Ishikawa (cell line): ENCODE measurements around the gene TOP2A.

ENCODE experiments used
- CEBPB ChIP-seq: IDR thresholded peaks from 2 replicates; pipeline ENCODE4 v1.6.1; 2012
- CREB1 ChIP-seq: IDR thresholded peaks from 2 replicates; pipeline ENCODE4 v1.6.1; 2012; ENCODE audit warnings: low read depth
- EGR1 ChIP-seq: IDR thresholded peaks from 2 replicates; pipeline ENCODE4 v1.6.1; 2012
- EP300 ChIP-seq: IDR thresholded peaks from 2 replicates; pipeline ENCODE4 v1.6.1; 2012; ENCODE audit warnings: borderline replicate concordance
- FOXM1 ChIP-seq: IDR thresholded peaks from 2 replicates; pipeline ENCODE4 v1.6.1; 2012; ENCODE audit warnings: low read depth, borderline replicate concordance
- NFIC ChIP-seq: IDR thresholded peaks from 2 replicates; pipeline ENCODE4 v1.6.1; 2012
- RAD21 ChIP-seq: IDR thresholded peaks from 2 replicates; pipeline ENCODE4 v1.6.1; 2012; ENCODE audit warnings: low read depth
- TAF1 ChIP-seq: IDR thresholded peaks from 2 replicates; pipeline ENCODE4 v1.6.1; 2012; ENCODE audit warnings: low read depth, mild to moderate bottlenecking
- TCF12 ChIP-seq: IDR thresholded peaks from 2 replicates; pipeline ENCODE4 v1.6.1; 2012; ENCODE audit warnings: low read depth
- TEAD4 ChIP-seq: IDR thresholded peaks from 2 replicates; pipeline ENCODE4 v1.6.1; 2012
- YY1 ChIP-seq: IDR thresholded peaks from 2 replicates; pipeline ENCODE4 v1.6.1; 2012; ENCODE audit warnings: low read depth
- ZBTB7A ChIP-seq: IDR thresholded peaks from 2 replicates; pipeline ENCODE4 v1.6.1; 2012; ENCODE audit warnings: low read depth
- TF ChIP-seq, protein P1 (sequence below): IDR thresholded peaks from 2 replicates; pipeline ENCODE4 v1.6.1; 2012; ENCODE audit warnings: low read depth, mild to moderate bottlenecking
- TF ChIP-seq, protein P2 (sequence below): IDR thresholded peaks from 2 replicates; pipeline ENCODE4 v1.6.1; 2012
- TF ChIP-seq, protein P3 (sequence below): IDR thresholded peaks from 2 replicates; pipeline ENCODE4 v1.6.1; 2012

The TOP2A gene

DNA sequence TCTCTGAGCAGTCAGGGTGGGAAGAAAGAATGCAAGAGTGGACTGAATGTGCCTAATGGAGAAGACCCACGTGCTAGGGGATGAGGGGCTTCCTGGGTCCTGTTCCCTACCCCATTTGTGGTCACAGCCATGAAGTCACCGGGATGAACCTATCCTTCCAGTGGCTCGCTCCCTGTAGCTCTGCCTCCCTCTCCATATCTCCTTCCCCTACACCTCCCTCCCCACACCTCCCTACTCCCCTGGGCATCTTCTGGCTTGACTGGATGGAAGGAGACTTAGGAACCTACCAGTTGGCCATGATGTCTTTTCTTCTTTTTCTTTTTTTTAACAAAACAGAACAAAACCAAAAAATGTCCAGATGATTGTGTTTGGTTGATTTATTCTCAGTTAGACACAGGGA is 39.7 kb upstream of the TOP2A start:
- TF ChIP-seq EP300 (no peak), TEAD4 (no peak), RAD21 (no peak)
- TF ChIP-seq, protein P1, sequence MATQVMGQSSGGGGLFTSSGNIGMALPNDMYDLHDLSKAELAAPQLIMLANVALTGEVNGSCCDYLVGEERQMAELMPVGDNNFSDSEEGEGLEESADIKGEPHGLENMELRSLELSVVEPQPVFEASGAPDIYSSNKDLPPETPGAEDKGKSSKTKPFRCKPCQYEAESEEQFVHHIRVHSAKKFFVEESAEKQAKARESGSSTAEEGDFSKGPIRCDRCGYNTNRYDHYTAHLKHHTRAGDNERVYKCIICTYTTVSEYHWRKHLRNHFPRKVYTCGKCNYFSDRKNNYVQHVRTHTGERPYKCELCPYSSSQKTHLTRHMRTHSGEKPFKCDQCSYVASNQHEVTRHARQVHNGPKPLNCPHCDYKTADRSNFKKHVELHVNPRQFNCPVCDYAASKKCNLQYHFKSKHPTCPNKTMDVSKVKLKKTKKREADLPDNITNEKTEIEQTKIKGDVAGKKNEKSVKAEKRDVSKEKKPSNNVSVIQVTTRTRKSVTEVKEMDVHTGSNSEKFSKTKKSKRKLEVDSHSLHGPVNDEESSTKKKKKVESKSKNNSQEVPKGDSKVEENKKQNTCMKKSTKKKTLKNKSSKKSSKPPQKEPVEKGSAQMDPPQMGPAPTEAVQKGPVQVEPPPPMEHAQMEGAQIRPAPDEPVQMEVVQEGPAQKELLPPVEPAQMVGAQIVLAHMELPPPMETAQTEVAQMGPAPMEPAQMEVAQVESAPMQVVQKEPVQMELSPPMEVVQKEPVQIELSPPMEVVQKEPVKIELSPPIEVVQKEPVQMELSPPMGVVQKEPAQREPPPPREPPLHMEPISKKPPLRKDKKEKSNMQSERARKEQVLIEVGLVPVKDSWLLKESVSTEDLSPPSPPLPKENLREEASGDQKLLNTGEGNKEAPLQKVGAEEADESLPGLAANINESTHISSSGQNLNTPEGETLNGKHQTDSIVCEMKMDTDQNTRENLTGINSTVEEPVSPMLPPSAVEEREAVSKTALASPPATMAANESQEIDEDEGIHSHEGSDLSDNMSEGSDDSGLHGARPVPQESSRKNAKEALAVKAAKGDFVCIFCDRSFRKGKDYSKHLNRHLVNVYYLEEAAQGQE: no peak
- TF ChIP-seq, protein P2, sequence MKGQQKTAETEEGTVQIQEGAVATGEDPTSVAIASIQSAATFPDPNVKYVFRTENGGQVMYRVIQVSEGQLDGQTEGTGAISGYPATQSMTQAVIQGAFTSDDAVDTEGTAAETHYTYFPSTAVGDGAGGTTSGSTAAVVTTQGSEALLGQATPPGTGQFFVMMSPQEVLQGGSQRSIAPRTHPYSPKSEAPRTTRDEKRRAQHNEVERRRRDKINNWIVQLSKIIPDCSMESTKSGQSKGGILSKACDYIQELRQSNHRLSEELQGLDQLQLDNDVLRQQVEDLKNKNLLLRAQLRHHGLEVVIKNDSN: no peak

DNA sequence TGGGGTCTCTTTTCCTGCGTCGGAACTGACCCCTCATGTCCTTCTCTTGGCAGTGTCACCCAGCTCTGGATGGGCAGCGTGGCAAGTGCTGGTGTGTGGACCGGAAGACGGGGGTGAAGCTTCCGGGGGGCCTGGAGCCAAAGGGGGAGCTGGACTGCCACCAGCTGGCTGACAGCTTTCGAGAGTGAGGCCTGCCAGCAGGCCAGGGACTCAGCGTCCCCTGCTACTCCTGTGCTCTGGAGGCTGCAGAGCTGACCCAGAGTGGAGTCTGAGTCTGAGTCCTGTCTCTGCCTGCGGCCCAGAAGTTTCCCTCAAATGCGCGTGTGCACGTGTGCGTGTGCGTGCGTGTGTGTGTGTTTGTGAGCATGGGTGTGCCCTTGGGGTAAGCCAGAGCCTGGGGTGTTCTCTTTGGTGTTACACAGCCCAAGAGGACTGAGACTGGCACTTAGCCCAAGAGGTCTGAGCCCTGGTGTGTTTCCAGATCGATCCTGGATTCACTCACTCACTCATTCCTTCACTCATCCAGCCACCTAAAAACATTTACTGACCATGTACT is 38.8 kb upstream of the TOP2A start:
- TF ChIP-seq, protein P1: no peak
- no peak for TF ChIP-seq TEAD4
- no peak for TF ChIP-seq EP300
- no peak for TF ChIP-seq YY1
- TF ChIP-seq RAD21: no peak
- TF ChIP-seq, protein P2: no peak
- no peak for TF ChIP-seq NFIC
- no peak for TF ChIP-seq ZBTB7A
- TF ChIP-seq, protein P3, sequence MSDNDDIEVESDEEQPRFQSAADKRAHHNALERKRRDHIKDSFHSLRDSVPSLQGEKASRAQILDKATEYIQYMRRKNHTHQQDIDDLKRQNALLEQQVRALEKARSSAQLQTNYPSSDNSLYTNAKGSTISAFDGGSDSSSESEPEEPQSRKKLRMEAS: no peak
- no peak for TF ChIP-seq CEBPB
- TF ChIP-seq TAF1: no peak
- TF ChIP-seq FOXM1: no peak
- TF ChIP-seq TCF12: no peak
- TF ChIP-seq CREB1: no peak
- TF ChIP-seq EGR1: no peak

DNA sequence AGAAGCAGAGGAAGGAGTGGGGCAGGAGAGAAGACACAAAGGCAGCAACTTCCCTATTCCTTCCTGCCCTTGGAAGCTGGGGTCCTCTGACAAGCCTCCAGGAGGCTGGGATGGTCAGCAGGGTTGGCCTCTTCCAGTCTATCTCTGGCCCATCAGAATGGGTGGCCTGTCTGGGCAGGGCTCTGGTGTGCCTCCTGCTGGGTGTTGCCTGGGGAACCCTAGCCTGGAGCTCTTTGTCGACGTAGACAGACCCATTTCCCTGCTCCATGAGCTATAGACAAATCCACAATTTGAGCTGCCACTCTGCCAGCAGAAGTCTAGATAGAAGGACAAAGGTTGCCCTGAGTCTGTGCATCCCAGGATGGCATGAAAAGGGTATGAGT is 36.9 kb upstream of the TOP2A start:
- no peak for TF ChIP-seq CEBPB
- no peak for TF ChIP-seq TAF1
- TF ChIP-seq CREB1: no peak
- TF ChIP-seq TCF12: no peak
- TF ChIP-seq EP300: no peak
- no peak for TF ChIP-seq NFIC
- TF ChIP-seq, protein P1: no peak
- no peak for TF ChIP-seq EGR1
- TF ChIP-seq, protein P2: no peak
- TF ChIP-seq RAD21: no peak
- TF ChIP-seq FOXM1: no peak
- TF ChIP-seq YY1: no peak

DNA sequence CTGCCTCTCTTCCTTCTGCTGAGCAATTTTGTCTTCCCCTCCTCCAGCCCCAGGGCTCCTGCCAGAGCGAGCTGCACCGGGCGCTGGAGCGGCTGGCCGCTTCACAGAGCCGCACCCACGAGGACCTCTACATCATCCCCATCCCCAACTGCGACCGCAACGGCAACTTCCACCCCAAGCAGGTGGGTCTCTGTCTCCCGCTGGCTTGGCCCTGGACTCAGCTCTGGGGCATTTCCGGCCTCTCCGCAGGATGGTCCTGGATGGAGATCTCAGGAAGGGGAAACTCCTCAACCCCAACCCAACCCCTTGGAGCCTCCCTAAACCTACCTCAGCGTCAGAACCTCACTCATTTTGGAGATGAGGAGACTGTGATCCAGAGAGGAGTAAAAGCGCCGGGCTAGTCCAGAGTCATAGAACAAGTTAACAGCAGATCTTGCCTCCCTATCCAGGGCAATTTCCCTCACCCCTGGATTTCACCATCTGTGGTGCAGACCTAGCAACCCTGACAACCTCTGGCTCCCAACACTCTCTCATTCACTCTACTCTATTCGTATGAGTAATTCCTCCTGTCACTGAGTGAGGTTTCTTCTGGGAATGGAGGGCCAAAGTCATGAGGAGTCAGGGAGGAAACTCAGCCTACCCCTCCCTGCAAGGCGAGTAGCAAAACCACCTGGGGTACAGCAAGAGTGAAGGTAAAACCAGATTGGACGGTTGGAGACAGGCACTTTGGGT is 36.4 kb upstream of the TOP2A start:
- TF ChIP-seq YY1 (no peak), ZBTB7A (no peak), TEAD4 (no peak), EGR1 (no peak), RAD21 (no peak), CEBPB (no peak)
- TF ChIP-seq, protein P1: no peak
